CD8-positive, alpha-beta memory T cell (primary cell): Measurements from ENCODE around the gene PPP1R27. TPM values are rescaled to one million over a fixed set of nuclear protein-coding genes. Genes with fewer than 3 reads are reported as not detected.

Experiments
- CTCF ChIA-PET: fragments of 350-600 bp; sonication (Branson Sonifier 250); formaldehyde crosslinking; loops from one replicate; lab custom pipeline; 2021; ENCODE audit warnings: antibody characterized with exemption; lab: Charles Lee
- POLR2A ChIA-PET: fragments of 350-600 bp; sonication (Branson Sonifier 250); formaldehyde crosslinking; loops from one replicate; lab custom pipeline; 2021; ENCODE audit warnings: antibody characterized with exemption; lab: Charles Lee
- DNase-seq, 5 donors: peaks; one replicate each; pipeline versions ENCODE4 v3.0.0 to v3.0.0-alpha.2; 2020 to 2022; ENCODE audit warnings: mixed read lengths in 1 of 5
- H3K27ac ChIP-seq: one replicate; pipeline ENCODE4 v1.7.0; 2013; ENCODE audit warnings: low read depth, mild to moderate bottlenecking, low read length, moderate library complexity
- H3K27me3 ChIP-seq: 2 replicates; pipeline ENCODE4 v1.7.0; 2013; ENCODE audit warnings: low read length, mild to moderate bottlenecking; ENCODE audit not compliant: insufficient read depth, poor library complexity, severe bottlenecking
- H3K36me3 ChIP-seq: 2 replicates; pipeline ENCODE4 v1.7.0; 2013; ENCODE audit warnings: mild to moderate bottlenecking, low read length, moderate library complexity; ENCODE audit not compliant: insufficient read depth
- H3K4me1 ChIP-seq: 2 replicates; pipeline ENCODE4 v1.7.0; 2013; ENCODE audit warnings: mild to moderate bottlenecking, low read length, moderate library complexity; ENCODE audit not compliant: insufficient read depth
- H3K4me3 ChIP-seq: 2 replicates; pipeline ENCODE4 v1.7.0; 2013; ENCODE audit warnings: mild to moderate bottlenecking, low read length
- H3K9me3 ChIP-seq: 2 replicates; pipeline ENCODE4 v1.7.0; 2013; ENCODE audit warnings: mild to moderate bottlenecking, low read length
- H3K27ac Mint-ChIP-seq, 8 donors: one replicate each; pipeline ENCODE4 v1.8.0; 2020 to 2021; ENCODE audit warnings: mixed read lengths in 8 of 8, mild to moderate bottlenecking in 6 of 8, inconsistent platforms in 3 of 8, moderate library complexity in 3 of 8
- H3K27me3 Mint-ChIP-seq, 2 donors: one replicate each; pipeline ENCODE4 v1.8.0; 2020 to 2021; ENCODE audit warnings: mixed read lengths in 2 of 2, mild to moderate bottlenecking in 1 of 2, moderate library complexity in 1 of 2
- H3K36me3 Mint-ChIP-seq, 3 donors: one replicate each; pipeline ENCODE4 v1.8.0; 2020 to 2021; ENCODE audit warnings: mixed read lengths in 3 of 3, inconsistent platforms in 1 of 3, mild to moderate bottlenecking in 1 of 3
- H3K4me1 Mint-ChIP-seq, 3 donors: one replicate each; pipeline ENCODE4 v1.8.0; 2020 to 2021; ENCODE audit warnings: mixed read lengths in 3 of 3, inconsistent platforms in 1 of 3, mild to moderate bottlenecking in 1 of 3
- H3K4me3 Mint-ChIP-seq, 7 donors: one replicate each; pipeline ENCODE4 v1.8.0; 2020 to 2021; ENCODE audit warnings: mixed read lengths in 7 of 7, mild to moderate bottlenecking in 6 of 7, moderate library complexity in 4 of 7, inconsistent platforms in 2 of 7
- H3K9me3 Mint-ChIP-seq, 5 donors: one replicate each; pipeline ENCODE4 v1.8.0; 2020 to 2022; ENCODE audit warnings: mixed read lengths in 5 of 5, mild to moderate bottlenecking in 3 of 5, moderate library complexity in 2 of 5, inconsistent platforms in 1 of 5
- polyA plus RNA-seq: library from polyadenylated mRNA; unstranded; fragments of 300-500 nt; fragmentation: Illumina TruSeq; gene quantifications from one replicate; pipeline ENCODE4 v1.2.3, GENCODE V29; 2021
- total RNA-seq, 2 experiments: library from RNA; stranded (reverse); gene quantifications; one replicate each; pipeline ENCODE4 v1.2.3, GENCODE V29; 2021

Gene PPP1R27
- total and polyA plus RNA-seq, 3 experiments from 2014 or later: not detected

DNA sequence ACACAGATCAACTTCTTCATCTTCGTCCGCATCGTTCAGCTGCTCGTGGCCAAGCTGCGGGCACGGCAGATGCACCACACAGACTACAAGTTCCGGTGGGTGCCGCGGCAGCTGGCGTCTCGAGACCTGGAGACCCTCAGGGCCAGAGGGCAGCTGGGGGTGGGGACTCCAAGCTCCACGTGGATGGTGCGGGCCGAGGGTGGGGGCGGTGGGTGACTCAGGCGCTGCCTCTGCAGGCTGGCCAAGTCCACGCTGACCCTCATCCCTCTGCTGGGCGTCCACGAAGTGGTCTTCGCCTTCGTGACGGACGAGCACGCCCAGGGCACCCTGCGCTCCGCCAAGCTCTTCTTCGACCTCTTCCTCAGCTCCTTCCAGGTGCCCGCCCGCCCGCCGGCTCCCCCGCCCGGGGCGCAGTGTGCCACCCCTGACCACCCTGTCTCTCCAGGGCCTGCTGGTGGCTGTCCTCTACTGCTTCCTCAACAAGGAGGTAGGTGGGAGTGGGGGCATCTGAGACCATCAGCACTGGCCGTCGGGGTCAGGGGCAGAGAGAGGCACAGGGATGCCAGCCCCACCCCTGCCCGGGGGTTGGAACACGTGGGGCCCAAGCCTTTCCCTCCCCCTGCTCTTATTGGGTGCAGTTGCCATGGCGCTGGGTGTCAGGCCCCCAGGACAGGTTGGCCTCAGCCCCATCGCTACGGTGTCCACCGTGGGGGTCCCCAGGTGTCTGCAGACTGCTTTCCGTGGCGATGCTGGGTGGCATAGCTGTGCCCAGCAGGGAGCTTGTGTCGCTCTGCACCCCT, 22.1 kb downstream of the PPP1R27 start:
- Histone ChIP-seq H3K4me1 (no peaks in the 10 kb centered on the region), H3K36me3 (no peaks in the 10 kb centered on the region), H3K4me3 (no peak overlapping the region), H3K9me3 (no peaks in the 10 kb centered on the region), H3K27me3 (peaks cover 8% of the 10 kb centered on the region), H3K27ac (no peak overlapping the region)
- Mint-ChIP-seq H3K27me3 (peaks cover 8 to 14% of the 10 kb centered on the region in 2 donors), H3K9me3 (no peaks in the 10 kb centered on the region), H3K36me3 (no peaks in the 10 kb centered on the region), H3K27ac (no peak overlapping the region), H3K4me1 (peaks cover 0 to 7% (median 0%) of the 10 kb centered on the region in 3 donors), H3K4me3 (no peak overlapping the region)
- CTCF ChIA-PET: interaction anchor here (0.8 kb wide), 1 partner anchor 12 kb away, joined by 3 read pairs; no protein-coding TSS in a partner anchor
- POLR2A ChIA-PET: no interaction called here
- DNase-seq: no peak

DNA sequence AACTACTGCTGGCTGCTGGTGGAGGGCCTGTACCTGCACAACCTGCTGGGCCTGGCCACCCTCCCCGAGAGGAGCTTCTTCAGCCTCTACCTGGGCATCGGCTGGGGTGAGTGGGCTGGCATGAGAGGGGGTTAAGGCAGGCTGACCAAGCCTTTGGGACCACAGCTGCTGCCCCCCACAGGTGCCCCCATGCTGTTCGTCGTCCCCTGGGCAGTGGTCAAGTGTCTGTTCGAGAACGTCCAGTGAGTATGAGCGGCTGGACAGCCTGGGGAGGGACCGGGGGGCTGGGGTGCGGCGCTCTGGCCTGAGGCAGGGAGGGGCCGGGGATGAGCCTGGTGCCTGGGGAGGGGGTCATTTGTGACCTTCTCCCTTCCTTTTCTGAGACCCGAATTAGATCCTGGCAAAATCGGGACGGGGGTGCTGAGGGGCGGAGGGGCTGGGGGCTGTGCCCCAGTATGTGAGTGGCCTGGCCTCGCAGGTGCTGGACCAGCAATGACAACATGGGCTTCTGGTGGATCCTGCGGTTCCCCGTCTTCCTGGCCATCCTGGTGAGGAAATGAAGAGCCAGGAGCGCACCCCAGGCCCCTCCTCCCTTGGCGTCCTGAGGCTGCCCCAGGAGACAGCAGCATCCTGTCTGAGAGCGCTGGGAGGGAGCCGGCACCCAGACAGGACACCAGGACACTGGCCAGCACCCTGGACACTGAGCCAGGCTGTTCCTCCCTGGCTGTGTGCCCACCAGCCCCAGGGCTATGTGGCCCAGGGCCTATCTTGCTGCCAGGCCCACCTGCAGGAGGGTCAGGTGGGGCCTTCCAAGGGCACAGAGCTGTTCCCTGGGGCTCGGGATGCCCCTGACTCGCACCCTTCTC, 22.9 kb downstream of the PPP1R27 start:
- H3K4me1 Mint-ChIP-seq: peaks cover 0 to 7% (median 0%) of the 10 kb centered on the region in 3 donors
- H3K27ac Mint-ChIP-seq: no peak overlapping the region
- no peaks in the 10 kb centered on the region for H3K9me3 Mint-ChIP-seq
- Histone ChIP-seq H3K36me3 (no peaks in the 10 kb centered on the region), H3K27ac (no peak overlapping the region), H3K4me1 (no peaks in the 10 kb centered on the region), H3K9me3 (no peaks in the 10 kb centered on the region), H3K27me3 (peaks cover 8% of the 10 kb centered on the region), H3K4me3 (no peak overlapping the region)
- ChIA-PET CTCF (interaction anchor here (0.8 kb wide), 1 partner anchor 13 kb away, joined by 3 read pairs; no protein-coding TSS in a partner anchor), POLR2A (no interaction called here)
- H3K27me3 Mint-ChIP-seq: peaks cover 12 to 14% of the 10 kb centered on the region in 2 donors
- no peak overlapping the region for H3K4me3 Mint-ChIP-seq
- no peak for DNase-seq
- no peaks in the 10 kb centered on the region for H3K36me3 Mint-ChIP-seq

DNA sequence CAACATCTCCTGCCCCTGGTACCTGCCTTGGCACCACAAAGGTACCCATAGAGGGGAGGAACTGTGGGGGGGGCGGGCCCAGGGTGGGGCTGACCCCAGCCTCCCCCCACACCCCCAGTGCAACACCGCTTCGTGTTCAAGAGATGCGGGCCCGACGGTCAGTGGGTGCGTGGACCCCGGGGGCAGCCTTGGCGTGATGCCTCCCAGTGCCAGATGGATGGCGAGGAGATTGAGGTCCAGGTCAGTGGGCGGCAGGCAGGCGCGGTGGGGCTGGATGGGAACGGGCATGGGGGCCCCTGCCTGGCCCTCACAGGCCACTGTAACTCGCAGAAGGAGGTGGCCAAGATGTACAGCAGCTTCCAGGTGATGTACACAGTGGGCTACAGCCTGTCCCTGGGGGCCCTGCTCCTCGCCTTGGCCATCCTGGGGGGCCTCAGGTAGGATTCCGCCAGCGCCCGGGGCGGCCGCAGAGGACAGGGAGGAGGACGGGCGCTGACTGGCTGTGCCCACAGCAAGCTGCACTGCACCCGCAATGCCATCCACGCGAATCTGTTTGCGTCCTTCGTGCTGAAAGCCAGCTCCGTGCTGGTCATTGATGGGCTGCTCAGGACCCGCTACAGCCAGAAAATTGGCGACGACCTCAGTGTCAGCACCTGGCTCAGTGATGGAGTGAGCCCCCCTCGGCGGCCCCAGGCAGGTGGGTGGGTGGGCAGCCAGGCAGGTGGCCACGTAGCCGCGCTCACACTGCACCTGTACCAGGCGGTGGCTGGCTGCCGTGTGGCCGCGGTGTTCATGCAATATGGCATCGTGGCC, 23.8 kb downstream of the PPP1R27 start:
- no peaks in the 10 kb centered on the region for H3K9me3 Mint-ChIP-seq
- no peaks in the 10 kb centered on the region for H3K9me3 ChIP-seq
- peaks cover 0 to 7% (median 0%) of the 10 kb centered on the region in 3 donors for H3K4me1 Mint-ChIP-seq
- no peaks in the 10 kb centered on the region for H3K36me3 ChIP-seq
- H3K27ac ChIP-seq: no peak overlapping the region
- no peak for DNase-seq
- H3K4me1 ChIP-seq: no peaks in the 10 kb centered on the region
- no peak overlapping the region for H3K27ac Mint-ChIP-seq
- no peak overlapping the region for H3K4me3 Mint-ChIP-seq
- no peak overlapping the region for H3K4me3 ChIP-seq
- CTCF ChIA-PET: no interaction called here
- H3K27me3 ChIP-seq: peaks cover 8% of the 10 kb centered on the region
- POLR2A ChIA-PET: no interaction called here
- peaks cover 14 to 16% of the 10 kb centered on the region in 2 donors for H3K27me3 Mint-ChIP-seq
- H3K36me3 Mint-ChIP-seq: no peaks in the 10 kb centered on the region

DNA sequence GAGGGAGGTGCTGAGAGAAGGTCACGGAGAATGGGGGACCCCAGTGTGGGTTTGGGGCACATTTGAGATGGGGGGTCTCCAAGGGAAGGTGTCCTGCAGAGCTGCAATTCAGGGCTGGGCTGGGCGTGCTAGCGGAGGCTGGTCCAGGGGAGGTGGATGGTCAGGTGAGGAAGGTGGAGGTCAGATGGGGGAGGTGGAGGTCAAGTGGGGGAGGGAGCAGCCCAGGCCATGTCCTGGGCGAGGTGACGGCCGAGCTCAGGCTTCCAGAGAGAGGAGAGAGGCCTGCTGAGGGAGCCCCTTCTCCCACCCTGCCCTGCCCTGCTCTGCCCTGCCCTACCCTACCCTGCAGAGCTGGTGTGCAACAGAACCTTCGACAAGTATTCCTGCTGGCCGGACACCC, 24.4 kb downstream of the PPP1R27 start:
- Mint-ChIP-seq H3K27ac (no peak overlapping the region), H3K9me3 (no peaks in the 10 kb centered on the region), H3K4me1 (peaks cover 0 to 7% (median 0%) of the 10 kb centered on the region in 3 donors)

DNA sequence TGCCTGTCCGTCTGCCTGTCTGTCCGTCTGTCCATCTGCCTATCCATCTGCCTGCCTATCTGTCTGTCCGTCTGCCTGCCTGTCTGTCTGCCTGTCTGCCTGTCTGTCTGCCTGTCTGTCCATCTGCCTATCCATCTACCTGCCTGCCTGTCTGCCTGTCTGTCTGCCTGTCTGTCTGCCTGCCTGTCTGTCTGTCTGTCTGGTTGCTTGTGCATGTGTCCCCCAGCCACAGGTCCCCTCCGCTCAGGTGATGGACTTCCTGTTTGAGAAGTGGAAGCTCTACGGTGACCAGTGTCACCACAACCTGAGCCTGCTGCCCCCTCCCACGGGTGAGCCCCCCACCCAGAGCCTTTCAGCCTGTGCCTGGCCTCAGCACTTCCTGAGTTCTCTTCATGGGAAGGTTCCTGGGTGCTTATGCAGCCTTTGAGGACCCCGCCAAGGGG, 25.3 kb downstream of the PPP1R27 start:
- H3K4me1 Mint-ChIP-seq: peaks cover 0 to 7% (median 3%) of the 10 kb centered on the region in 3 donors
- Histone ChIP-seq H3K4me1 (no peaks in the 10 kb centered on the region), H3K9me3 (no peaks in the 10 kb centered on the region), H3K27me3 (peaks cover 8% of the 10 kb centered on the region), H3K4me3 (no peak overlapping the region), H3K27ac (no peak overlapping the region), H3K36me3 (no peaks in the 10 kb centered on the region)
- H3K4me3 Mint-ChIP-seq: no peak overlapping the region
- ChIA-PET CTCF (no interaction called here), POLR2A (no interaction called here)
- no peaks in the 10 kb centered on the region for H3K36me3 Mint-ChIP-seq
- peaks cover 16 to 21% of the 10 kb centered on the region in 2 donors for H3K27me3 Mint-ChIP-seq
- no peak for DNase-seq
- H3K9me3 Mint-ChIP-seq: no peaks in the 10 kb centered on the region
- H3K27ac Mint-ChIP-seq: no peak overlapping the region

More for the DNA sequence above, 24.4 kb downstream of the PPP1R27 start:
- ChIA-PET POLR2A (no interaction called here), CTCF (no interaction called here)
- no peaks in the 10 kb centered on the region for H3K36me3 ChIP-seq
- no peak overlapping the region for H3K4me3 ChIP-seq
- Mint-ChIP-seq H3K27me3 (peaks cover 16 to 19% of the 10 kb centered on the region in 2 donors), H3K4me3 (no peak overlapping the region), H3K36me3 (no peaks in the 10 kb centered on the region)
- DNase-seq: no peak
- H3K4me1 ChIP-seq: no peaks in the 10 kb centered on the region
- peaks cover 8% of the 10 kb centered on the region for H3K27me3 ChIP-seq
- H3K9me3 ChIP-seq: no peaks in the 10 kb centered on the region
- H3K27ac ChIP-seq: no peak overlapping the region

DNA sequence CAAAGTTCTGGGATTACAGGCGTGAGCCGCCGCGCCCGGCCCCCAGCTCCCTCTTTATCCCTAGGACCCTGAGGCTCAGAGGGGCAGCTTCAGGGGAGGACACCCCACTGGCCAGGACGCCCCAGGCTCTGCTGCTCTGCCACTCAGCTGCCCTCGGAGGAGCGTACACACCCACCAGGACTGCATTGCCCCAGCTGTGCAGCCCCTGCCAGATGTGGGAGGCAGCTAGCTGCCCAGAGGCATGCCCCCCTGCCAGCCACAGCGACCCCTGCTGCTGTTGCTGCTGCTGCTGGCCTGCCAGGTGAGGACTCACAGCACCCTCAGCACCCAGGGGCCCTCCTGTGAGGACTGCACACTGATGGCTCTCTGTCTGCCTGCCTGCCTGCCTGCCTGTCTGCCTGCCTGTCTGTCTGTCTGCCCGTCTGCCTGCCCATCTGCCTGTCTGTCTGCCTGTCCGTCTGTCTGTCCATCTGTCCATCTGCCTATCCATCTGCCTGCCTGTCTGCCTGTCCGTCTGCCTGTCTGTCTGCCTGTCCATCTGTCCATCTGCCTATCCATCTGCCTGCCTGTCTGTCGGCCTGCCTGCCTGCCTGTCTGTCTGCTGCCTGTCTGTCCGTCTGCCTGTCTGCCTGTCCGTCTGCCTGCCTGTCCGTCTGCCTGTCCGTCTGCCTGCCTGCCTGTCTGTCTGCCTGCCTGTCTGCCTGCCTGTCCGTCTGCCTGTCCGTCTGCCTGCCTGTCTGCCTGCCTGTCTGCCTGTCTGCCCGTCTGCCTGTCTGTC, 25.9 kb downstream of the PPP1R27 start:
- Histone ChIP-seq H3K27ac (no peak overlapping the region), H3K4me3 (no peak overlapping the region), H3K36me3 (no peaks in the 10 kb centered on the region), H3K9me3 (no peaks in the 10 kb centered on the region), H3K27me3 (peaks cover 8% of the 10 kb centered on the region), H3K4me1 (no peaks in the 10 kb centered on the region)
- ChIA-PET POLR2A (no interaction called here), CTCF (no interaction called here)
- DNase-seq: no peak
- Mint-ChIP-seq H3K36me3 (no peaks in the 10 kb centered on the region), H3K4me1 (peaks cover 0 to 7% (median 3%) of the 10 kb centered on the region in 3 donors), H3K9me3 (no peaks in the 10 kb centered on the region), H3K27ac (no peak overlapping the region), H3K27me3 (peaks cover 16 to 21% of the 10 kb centered on the region in 2 donors), H3K4me3 (no peak overlapping the region)

DNA sequence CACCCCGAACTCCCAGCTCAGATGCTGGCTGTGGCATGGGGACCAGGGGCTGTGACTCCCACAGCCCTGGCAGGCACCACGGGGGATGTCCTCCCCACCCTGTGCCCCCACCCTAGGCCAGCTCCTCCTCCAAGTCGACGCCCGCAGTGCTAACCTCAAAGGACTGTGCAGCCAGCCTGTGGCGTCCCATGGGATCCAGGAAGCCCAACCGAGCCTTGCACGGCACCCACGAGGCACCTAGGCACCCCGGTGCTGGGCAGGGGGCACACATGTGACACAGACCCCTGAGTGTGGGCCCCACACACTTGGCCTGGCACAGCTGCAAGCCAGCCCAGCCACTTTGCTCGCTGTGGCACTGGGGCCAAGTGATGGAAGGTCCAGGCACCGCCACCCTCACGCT, 27.0 kb downstream of the PPP1R27 start:
- POLR2A ChIA-PET: no interaction called here
- CTCF ChIA-PET: no interaction called here
- Mint-ChIP-seq H3K4me1 (peaks cover 0 to 7% (median 6%) of the 10 kb centered on the region in 3 donors), H3K36me3 (no peaks in the 10 kb centered on the region), H3K27ac (no peak overlapping the region), H3K27me3 (peaks cover 22 to 25% of the 10 kb centered on the region in 2 donors), H3K4me3 (no peak overlapping the region), H3K9me3 (no peaks in the 10 kb centered on the region)
- no peaks in the 10 kb centered on the region for H3K4me1 ChIP-seq
- H3K4me3 ChIP-seq: no peak overlapping the region
- H3K27me3 ChIP-seq: peaks cover 15% of the 10 kb centered on the region
- H3K9me3 ChIP-seq: no peaks in the 10 kb centered on the region
- DNase-seq: no peak
- H3K36me3 ChIP-seq: no peaks in the 10 kb centered on the region
- no peak overlapping the region for H3K27ac ChIP-seq
